RPMI8226 (cell line): ENCODE data around the gene KANK2.

Source experiments
- DNase-seq: peaks from one replicate; pipeline ENCODE4 v3.0.0-alpha.2; 2015

The KANK2 gene

GRCh38 chr19:11197291-11198174, at the start of gene KANK2:
Gene KANK2, minus strand, starts transcription at chr19:11197545. Its CDS starts 3,034 bp downstream, at chr19:11194511.
- DNase-seq: peak; percentile 95

GRCh38 chr19:11246941-11247340, 49.6 kb upstream of the KANK2 start:
- DNase-seq: no peak

DNA sequence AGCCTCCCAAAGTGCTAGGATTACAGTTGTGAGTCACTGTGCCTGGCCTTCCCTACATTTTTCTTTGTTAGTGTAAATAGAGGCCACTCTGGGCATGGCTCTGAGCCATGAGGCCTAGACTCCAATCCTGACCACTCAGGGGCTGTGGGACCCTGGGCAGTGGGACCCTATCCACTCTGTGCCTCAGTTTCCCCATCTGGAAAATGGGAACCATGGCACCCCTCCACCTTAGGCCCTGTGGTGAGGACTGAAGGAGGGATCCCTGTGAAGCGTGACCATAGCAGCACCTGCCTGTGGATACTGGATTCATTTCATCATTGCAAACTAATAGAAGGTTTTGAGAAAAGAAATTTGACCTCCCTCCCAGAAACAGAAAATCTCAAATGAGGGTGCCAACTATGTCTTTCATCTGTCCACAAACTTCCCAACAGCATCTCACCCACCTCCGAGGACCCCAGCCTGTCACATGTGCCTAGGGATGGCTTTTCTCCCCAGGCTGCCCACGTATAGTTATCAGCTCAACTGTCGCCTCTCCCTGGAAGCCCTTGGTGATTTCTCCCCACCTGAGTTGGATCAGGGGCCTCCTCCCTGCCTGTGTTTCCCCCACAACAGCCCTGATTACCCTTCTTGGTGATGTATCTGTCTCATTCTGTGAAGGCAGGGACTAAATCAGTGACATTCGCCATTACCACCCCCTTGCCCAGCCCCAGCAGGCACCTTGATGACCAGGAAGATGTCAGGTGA, 47.7 kb upstream of the KANK2 start:
- DNase-seq: no peak

DNA sequence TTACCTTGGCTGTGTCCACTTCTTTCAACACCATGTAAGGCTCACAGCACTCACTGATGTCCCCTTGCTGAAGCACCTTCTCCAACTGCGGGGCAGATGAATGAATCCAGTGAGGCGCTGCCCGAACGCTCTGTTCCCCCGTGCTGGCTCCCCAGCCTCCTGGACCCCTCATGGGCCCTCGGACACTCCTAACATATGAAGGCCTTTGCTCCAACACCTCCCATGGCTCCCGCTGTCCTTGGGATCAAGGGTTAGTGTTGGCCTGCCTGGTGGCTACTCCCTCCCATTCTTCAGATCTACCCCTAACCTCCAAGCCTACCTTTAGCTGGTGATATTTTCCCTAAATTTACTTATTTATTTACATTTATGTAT, 46.4 kb upstream of the KANK2 start:
- DNase-seq: no peak

- DNase-seq: peak; percentile 88
Measured at GRCh38 chr19:11242864-11243797, 45.8 kb upstream of the KANK2 start.

DNA sequence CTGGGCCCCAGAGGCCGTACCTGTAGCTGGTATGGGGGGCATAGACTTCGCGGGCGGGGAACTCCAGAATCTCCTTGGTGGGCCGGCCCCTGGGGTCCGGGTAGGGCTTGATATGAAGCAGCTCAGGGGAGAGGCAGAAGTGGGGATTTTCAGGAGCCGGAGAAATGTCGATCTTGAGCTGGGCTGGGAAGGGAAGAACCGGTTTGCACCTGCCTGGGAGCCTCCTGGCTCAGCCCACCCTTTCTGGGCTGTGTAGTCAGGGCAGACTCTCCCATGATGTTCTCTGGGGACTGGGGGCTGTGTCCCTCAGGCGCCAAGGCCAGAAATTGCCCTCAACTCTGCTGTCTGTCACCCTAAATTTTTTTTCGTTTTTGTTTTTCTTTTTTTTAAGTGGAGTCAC, 44.7 kb upstream of the KANK2 start:
- no peak for DNase-seq

GRCh38 chr19:11240008-11240444, 42.7 kb upstream of the KANK2 start:
- DNase-seq: no peak

- no peak for DNase-seq
Measured at GRCh38 chr19:11239377-11240000, 42.1 kb upstream of the KANK2 start, which contains the start of gene ANGPTL8. Gene ANGPTL8, plus strand, starts transcription at chr19:11239619. Its CDS starts 19 bp downstream, at chr19:11239638.

DNA sequence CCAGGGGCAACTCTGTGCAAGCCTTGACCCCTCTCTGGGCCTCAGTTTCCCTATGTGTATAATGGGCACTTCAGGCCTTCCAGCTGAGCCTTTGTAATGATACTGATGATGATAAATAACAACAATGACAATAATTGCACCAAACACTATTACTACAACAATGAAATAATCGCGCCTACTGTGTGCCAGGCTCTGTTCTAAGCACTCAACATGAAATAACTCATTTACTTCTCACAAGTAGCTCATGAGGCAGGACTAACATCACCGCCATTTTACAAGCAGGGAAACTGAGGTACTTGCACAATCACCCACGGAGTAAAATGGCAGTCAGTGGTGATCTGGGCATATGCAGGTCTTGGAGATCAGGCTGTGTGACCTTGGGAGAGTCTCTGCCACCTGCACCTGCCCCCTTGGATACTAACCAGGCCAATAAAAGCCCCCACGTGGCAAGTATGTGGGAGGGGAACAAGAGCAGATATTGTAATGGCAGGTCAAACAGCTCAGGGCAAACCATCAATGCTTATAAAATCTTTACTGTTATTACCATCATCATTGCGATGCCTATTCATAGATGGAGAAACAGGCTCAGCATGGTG, 41.5 kb upstream of the KANK2 start:
- DNase-seq: no peak

- no peak for DNase-seq
Measured at GRCh38 chr19:11238041-11238440, 40.7 kb upstream of the KANK2 start.

DNA sequence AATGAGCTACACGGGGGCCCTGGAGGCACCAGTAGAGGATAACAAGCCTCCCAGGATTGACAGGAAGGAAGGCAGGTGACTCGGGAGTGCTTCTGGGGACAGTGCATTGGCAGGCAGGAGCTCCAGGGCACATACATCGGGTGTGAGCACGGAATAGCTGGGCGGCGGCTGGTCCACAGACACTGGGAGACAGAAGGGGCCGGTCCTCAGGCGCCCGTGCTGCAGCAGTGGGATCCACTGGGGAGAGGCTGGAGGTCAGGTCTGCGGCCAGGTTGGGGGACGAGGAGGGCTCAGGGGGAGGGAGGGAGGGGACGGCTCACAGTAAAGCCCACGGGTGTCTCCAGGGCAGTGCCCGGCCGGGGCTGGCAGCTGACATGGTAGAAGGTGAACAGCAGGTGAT, 40.0 kb upstream of the KANK2 start:
- DNase-seq: no peak

GRCh38 chr19:11236324-11237301, 39.3 kb upstream of the KANK2 start:
- DNase-seq: no peak

- DNase-seq: peak; percentile 28
Measured at GRCh38 chr19:11234486-11235075, 37.2 kb upstream of the KANK2 start.

GRCh38 chr19:11233073-11233472, 35.7 kb upstream of the KANK2 start:
- no peak for DNase-seq

DNA sequence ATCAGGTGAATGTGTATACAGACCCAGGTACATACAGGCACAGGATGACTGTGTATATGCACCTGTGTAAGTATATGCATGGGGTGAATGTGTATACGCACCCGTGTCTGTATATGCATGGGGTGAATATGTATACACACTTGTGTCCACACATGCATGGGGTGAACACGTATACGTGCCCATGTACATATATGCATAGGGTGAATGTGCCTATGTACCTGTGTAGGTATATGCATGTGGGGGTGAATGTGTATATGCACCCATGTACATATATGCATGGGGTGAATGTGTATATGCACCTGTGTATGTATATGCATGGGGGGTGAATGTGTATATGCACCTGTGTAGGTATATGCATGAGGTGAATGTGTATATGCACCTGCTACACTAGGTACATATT, 35.2 kb upstream of the KANK2 start:
- no peak for DNase-seq

DNA sequence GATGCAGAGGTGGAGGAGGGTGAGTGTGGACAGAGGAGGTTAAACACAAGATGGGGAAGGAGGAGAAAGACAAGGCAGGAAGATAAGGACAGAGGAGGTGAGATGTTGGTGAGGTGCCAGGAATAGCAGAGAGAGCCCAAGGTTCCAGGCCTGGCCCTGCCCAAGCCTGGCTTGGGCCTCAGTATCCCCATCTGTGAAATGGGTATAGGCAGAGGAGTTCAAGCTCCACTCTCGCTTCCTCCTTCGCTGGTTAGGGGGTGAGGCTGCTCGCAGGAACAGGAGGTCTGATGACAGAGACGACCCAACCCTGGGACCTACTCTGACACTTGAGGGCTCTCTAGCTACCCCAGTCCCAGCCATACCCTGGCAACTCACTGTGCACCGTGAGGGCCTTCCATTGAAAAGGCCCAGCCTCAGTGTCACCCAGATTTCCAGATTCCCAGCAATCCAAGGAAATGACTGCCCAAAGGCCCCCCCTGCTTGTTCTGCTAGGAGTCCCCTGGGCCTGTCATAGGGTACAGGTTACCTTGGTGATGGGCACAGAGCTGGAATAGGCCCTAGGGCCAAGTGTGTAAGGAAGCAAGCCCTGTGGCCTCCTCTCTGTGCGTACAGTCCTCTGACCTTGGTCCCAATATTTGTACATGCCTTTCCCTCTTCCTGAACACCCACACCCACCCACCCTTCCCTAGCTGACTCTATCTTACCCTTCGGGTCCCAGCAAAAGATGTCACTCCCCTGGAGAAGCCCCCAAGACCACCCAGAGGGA, 33.5 kb upstream of the KANK2 start:
- DNase-seq: no peak

DNA sequence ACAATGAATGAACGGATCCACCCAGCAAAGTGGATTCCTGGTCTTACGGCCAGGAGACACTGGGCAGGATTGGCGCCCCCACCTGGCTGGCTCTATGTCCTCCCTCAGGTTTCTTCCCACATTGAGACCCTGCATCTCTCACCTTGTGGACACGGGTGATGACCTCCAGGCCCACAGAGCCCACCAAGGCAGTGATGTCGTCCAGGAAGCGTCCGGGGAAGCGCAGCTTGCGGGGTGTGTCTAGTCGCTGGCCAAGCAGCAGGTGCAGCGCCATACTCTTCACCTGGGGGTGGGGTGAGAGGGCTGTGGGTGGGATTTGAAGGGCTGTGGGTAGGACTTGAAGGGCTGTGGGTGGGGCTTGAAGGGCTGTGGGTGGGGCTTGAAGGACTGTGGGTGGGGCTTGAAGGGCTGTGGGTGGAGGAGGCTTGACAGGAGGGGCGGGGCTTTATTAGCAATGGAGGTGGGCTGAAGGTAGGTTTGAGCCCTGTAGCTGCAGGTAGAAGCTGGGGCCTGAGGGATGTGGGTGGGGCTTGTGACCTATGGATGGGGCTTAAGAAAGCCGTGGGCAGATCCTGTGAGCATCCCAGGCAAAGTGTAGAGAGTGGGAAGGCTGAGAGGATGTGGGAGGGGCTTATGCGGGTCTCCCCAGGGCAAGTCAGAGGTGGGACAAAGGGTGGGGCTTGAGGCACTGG, 30.0 kb upstream of the KANK2 start:
- peak; percentile 36 for DNase-seq

GRCh38 chr19:11226716-11227166, 29.4 kb upstream of the KANK2 start:
- no peak for DNase-seq

GRCh38 chr19:11225815-11226214, 28.5 kb upstream of the KANK2 start:
- no peak for DNase-seq
